Peyer's patch (tissue), 4 donors: ENCODE data around the gene HUS1.

Experiments used
- POLR2A ChIP-seq, 2 donors: fragments of 450-650 bp; IDR thresholded peaks; one replicate each; pipeline ENCODE4 v1.5.1; 2017; ENCODE audit warnings: antibody characterized with exemption in 2 of 2, mild to moderate bottlenecking in 2 of 2, moderate library complexity in 2 of 2
- TF ChIP-seq, protein P1 (sequence below), 6 experiments: fragments of 450-650 bp in 4 of 6; fragments of 200-600 bp in 2 of 6; sonication (generic) in 1 of 6; IDR thresholded peaks; one replicate each; pipeline ENCODE4 v1.5.1; 2017 to 2019; ENCODE audit warnings: antibody characterized with exemption in 6 of 6, mild to moderate bottlenecking in 3 of 6, moderate library complexity in 1 of 6

DNA sequence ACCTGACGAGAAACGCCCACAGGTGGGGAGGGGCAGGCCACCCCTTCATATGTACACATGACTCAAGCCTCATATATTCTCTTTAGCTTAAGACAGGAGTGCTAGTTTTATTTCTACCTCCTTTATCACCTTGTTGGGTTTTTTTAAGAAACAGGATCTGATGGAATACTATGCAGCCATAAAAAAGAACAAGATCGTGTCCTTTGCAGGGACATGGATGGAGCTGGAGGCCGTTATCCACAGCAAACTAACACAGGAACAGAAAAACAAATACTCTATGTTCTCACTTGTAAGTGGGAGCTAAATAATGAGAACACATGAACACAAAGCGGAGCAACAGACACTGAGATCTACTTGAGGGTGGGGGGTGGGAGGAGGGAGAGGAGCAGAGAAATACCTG lies 11.2 kb upstream of the HUS1 start:
- TF ChIP-seq, protein P1, sequence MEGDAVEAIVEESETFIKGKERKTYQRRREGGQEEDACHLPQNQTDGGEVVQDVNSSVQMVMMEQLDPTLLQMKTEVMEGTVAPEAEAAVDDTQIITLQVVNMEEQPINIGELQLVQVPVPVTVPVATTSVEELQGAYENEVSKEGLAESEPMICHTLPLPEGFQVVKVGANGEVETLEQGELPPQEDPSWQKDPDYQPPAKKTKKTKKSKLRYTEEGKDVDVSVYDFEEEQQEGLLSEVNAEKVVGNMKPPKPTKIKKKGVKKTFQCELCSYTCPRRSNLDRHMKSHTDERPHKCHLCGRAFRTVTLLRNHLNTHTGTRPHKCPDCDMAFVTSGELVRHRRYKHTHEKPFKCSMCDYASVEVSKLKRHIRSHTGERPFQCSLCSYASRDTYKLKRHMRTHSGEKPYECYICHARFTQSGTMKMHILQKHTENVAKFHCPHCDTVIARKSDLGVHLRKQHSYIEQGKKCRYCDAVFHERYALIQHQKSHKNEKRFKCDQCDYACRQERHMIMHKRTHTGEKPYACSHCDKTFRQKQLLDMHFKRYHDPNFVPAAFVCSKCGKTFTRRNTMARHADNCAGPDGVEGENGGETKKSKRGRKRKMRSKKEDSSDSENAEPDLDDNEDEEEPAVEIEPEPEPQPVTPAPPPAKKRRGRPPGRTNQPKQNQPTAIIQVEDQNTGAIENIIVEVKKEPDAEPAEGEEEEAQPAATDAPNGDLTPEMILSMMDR (IDR thresholded peaks at IDR 0.05) = no peak
- no peak for TF ChIP-seq POLR2A (IDR thresholded peaks at IDR 0.05)
